Stimulated activated CD8-positive, alpha-beta memory T cell treated with anti-CD3 and anti-CD28 coated beads, Interleukin-2, amount 100 ng/mL, for 1 hour (primary cell): Measurements from ENCODE around the gene FARP1.
"Not testable (repeated sequence)": the region's sequence is repeated elsewhere in the genome, so short reads cannot be mapped to it uniquely, and the experiment has no call there.

ENCODE experiments used
- DNase-seq, 2 donors: peaks; one replicate each; pipeline ENCODE4 v3.0.0-alpha.2; 2020; ENCODE audit warnings: low read depth in 2 of 2

Gene FARP1

GRCh38 chr13:98365302-98365701, 222.4 kb downstream of the FARP1 start:
- no peak for DNase-seq

- no peak for DNase-seq
Measured at GRCh38 chr13:98366010-98366409, 223.1 kb downstream of the FARP1 start.

- no peak for DNase-seq
Measured at GRCh38 chr13:98366443-98366842, 223.5 kb downstream of the FARP1 start.

GRCh38 chr13:98366959-98367358, 224.1 kb downstream of the FARP1 start:
- no peak for DNase-seq

- no peak for DNase-seq
Measured at GRCh38 chr13:98368019-98368418, 225.1 kb downstream of the FARP1 start.

- DNase-seq = not testable (repeated sequence)
Measured at GRCh38 chr13:98369520-98369919, 226.6 kb downstream of the FARP1 start.

GRCh38 chr13:98370261-98370660, 227.4 kb downstream of the FARP1 start:
- DNase-seq = no peak

- DNase-seq = no peak
Measured at GRCh38 chr13:98370806-98371515, 228.1 kb downstream of the FARP1 start.

- DNase-seq = no peak
Measured at GRCh38 chr13:98371516-98372023, 228.7 kb downstream of the FARP1 start.

GRCh38 chr13:98372876-98373275, 230.0 kb downstream of the FARP1 start:
- DNase-seq = no peak

GRCh38 chr13:98374750-98375149, 231.9 kb downstream of the FARP1 start:
- no peak for DNase-seq

- no peak for DNase-seq
Measured at GRCh38 chr13:98377635-98378378, 234.9 kb downstream of the FARP1 start.

GRCh38 chr13:98384739-98385138, 241.8 kb downstream of the FARP1 start:
- DNase-seq = no peak

GRCh38 chr13:98385606-98386005, 242.7 kb downstream of the FARP1 start:
- DNase-seq = no peak

- DNase-seq = no peak
Measured at GRCh38 chr13:98386637-98387036, 243.7 kb downstream of the FARP1 start.

- DNase-seq = no peak
Measured at GRCh38 chr13:98389319-98389718, 246.4 kb downstream of the FARP1 start.

- DNase-seq = no peak
Measured at GRCh38 chr13:98390086-98390715, 247.3 kb downstream of the FARP1 start.

- no peak for DNase-seq
Measured at GRCh38 chr13:98393873-98394272, 251.0 kb downstream of the FARP1 start.

- DNase-seq = no peak
Measured at GRCh38 chr13:98394820-98395510, 252.1 kb downstream of the FARP1 start.

GRCh38 chr13:98396071-98396710, 253.3 kb downstream of the FARP1 start:
- no peak for DNase-seq

- DNase-seq = no peak
Measured at GRCh38 chr13:98397221-98397620, 254.3 kb downstream of the FARP1 start.

- no peak for DNase-seq
Measured at GRCh38 chr13:98397861-98398260, 255.0 kb downstream of the FARP1 start.
